ENCODE results near the gene RAB40C.

RAB40C gene

GRCh38 chr16:672371-672770 lies 82.5 kb downstream of the RAB40C start:
- no peak for DNase-seq

GRCh38 chr16:672851-673250 lies 83.0 kb downstream of the RAB40C start:
- no peak for DNase-seq

GRCh38 chr16:673399-673991 lies 83.6 kb downstream of the RAB40C start:
- DNase-seq, result no peak

GRCh38 chr16:674214-674881 lies 84.5 kb downstream of the RAB40C start:
- no peak for DNase-seq

- DNase-seq, result no peak
Observed at GRCh38 chr16:674968-675883, 85.4 kb downstream of the RAB40C start, which contains the start of gene RHBDL1. TSS of gene RHBDL1 (plus strand) at chr16:675671. CDS start at chr16:675791, 120 bp downstream.

GRCh38 chr16:675884-676564 lies 86.2 kb downstream of the RAB40C start:
- no peak for DNase-seq

GRCh38 chr16:676565-676902 lies 86.7 kb downstream of the RAB40C start:
- no peak for DNase-seq

GRCh38 chr16:676913-677312 lies 87.0 kb downstream of the RAB40C start:
- no peak for DNase-seq

- no peak for DNase-seq
Observed at GRCh38 chr16:677316-678190, 87.7 kb downstream of the RAB40C start.

- no peak for DNase-seq
Observed at GRCh38 chr16:678209-678857, 88.5 kb downstream of the RAB40C start.

Data from activated CD4-positive, alpha-beta T cell treated with anti-CD3 and anti-CD28 coated beads, Interleukin-2, amount 50 U/mL, for 16 hours (primary cell).